ENCODE measurements around the gene STAG1. TPM values are rescaled to one million over a fixed set of nuclear protein-coding genes. Genes with fewer than 3 reads are reported as not detected.

Gene STAG1
- total and polyA plus RNA-seq, 9 of the 15 experiments (the other 6 are each of a cell fraction or from before 2014, with no cell fraction given), result 2.7 to 17.7 (median 8.8) TPM

DNA sequence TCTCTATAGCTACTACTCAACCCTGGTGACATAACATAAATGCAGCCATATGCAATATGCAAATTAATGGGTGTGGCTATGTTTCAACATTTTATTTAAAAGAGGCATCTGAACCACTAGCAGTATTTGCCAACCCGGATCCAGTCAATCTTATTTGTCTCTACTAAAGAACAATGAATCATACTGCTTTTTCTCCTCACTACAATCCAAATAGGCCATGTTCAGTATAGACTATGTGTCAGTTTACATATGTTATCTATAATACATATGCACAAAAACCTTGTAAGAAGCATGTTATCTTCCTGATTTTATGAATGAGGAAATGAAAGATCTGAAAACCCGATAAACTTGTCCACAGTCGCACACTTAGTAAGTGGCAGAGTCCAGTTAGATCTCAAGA, 125.7 kb downstream of the STAG1 start (continued):
- TF ChIP-seq, protein P1, sequence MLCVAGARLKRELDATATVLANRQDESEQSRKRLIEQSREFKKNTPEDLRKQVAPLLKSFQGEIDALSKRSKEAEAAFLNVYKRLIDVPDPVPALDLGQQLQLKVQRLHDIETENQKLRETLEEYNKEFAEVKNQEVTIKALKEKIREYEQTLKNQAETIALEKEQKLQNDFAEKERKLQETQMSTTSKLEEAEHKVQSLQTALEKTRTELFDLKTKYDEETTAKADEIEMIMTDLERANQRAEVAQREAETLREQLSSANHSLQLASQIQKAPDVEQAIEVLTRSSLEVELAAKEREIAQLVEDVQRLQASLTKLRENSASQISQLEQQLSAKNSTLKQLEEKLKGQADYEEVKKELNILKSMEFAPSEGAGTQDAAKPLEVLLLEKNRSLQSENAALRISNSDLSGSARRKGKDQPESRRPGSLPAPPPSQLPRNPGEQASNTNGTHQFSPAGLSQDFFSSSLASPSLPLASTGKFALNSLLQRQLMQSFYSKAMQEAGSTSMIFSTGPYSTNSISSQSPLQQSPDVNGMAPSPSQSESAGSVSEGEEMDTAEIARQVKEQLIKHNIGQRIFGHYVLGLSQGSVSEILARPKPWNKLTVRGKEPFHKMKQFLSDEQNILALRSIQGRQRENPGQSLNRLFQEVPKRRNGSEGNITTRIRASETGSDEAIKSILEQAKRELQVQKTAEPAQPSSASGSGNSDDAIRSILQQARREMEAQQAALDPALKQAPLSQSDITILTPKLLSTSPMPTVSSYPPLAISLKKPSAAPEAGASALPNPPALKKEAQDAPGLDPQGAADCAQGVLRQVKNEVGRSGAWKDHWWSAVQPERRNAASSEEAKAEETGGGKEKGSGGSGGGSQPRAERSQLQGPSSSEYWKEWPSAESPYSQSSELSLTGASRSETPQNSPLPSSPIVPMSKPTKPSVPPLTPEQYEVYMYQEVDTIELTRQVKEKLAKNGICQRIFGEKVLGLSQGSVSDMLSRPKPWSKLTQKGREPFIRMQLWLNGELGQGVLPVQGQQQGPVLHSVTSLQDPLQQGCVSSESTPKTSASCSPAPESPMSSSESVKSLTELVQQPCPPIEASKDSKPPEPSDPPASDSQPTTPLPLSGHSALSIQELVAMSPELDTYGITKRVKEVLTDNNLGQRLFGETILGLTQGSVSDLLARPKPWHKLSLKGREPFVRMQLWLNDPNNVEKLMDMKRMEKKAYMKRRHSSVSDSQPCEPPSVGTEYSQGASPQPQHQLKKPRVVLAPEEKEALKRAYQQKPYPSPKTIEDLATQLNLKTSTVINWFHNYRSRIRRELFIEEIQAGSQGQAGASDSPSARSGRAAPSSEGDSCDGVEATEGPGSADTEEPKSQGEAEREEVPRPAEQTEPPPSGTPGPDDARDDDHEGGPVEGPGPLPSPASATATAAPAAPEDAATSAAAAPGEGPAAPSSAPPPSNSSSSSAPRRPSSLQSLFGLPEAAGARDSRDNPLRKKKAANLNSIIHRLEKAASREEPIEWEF (CRISPR knock-in tag; IDR thresholded peaks at IDR 0.05), result no peak
- TF ChIP-seq SMC3 (conservative IDR thresholded peaks at IDR 0.05; ENCODE audit: insufficient read depth, low read depth, low read length), result no peak
- TF ChIP-seq CBFB (CRISPR knock-in tag; IDR thresholded peaks at IDR 0.05), result no peak
- TF ChIP-seq, protein P2, sequence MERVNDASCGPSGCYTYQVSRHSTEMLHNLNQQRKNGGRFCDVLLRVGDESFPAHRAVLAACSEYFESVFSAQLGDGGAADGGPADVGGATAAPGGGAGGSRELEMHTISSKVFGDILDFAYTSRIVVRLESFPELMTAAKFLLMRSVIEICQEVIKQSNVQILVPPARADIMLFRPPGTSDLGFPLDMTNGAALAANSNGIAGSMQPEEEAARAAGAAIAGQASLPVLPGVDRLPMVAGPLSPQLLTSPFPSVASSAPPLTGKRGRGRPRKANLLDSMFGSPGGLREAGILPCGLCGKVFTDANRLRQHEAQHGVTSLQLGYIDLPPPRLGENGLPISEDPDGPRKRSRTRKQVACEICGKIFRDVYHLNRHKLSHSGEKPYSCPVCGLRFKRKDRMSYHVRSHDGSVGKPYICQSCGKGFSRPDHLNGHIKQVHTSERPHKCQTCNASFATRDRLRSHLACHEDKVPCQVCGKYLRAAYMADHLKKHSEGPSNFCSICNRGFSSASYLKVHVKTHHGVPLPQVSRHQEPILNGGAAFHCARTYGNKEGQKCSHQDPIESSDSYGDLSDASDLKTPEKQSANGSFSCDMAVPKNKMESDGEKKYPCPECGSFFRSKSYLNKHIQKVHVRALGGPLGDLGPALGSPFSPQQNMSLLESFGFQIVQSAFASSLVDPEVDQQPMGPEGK (CRISPR knock-in tag; IDR thresholded peaks at IDR 0.05; ENCODE audit: borderline replicate concordance), result no peak
- TF ChIP-seq ZNF561 (CRISPR knock-in tag; conservative IDR thresholded peaks at IDR 0.05), result no peak

All from K562 (cell line).